ENCODE data around the gene SLC38A7. TPM values are rescaled to one million over a fixed set of nuclear protein-coding genes. Genes with fewer than 3 reads are reported as not detected.
A peak's percentile ranks its signal among the peaks of the same experiment; 100 is the strongest.
"Not testable (repeated sequence)": the region's sequence is repeated elsewhere in the genome, so short reads cannot be mapped to it uniquely, and the experiment has no call there.

SLC38A7 gene
- total RNA-seq: 26.9 TPM
- long read RNA-seq, full-length matches to known transcripts: 39 of 61 reads
- long read RNA-seq, partial matches to known transcripts: 9 of 61 reads
- long read RNA-seq, other reads (novel, unspliced or antisense): 13 of 61 reads

- DNase-seq (ENCODE audit: low spot score): peak; percentile 92
- intact Hi-C loops (cut with DNase I): loop anchor here (1.0 kb wide), 1 partner anchor 49 kb away; no protein-coding TSS in a partner anchor
Observed at GRCh38 chr16:58684354-58685083, at the start of gene SLC38A7. Gene SLC38A7, minus strand, starts transcription at chr16:58684770. Its CDS starts 4,644 bp downstream, at chr16:58680126.

GRCh38 chr16:58733671-58734458 lies 49.3 kb upstream of the SLC38A7 start, which contains the start of gene GOT2:
Gene GOT2, minus strand, starts transcription at chr16:58734316. Its CDS starts 88 bp downstream, at chr16:58734228.
- intact Hi-C loops (cut with DNase I): loop anchor here (1.0 to 10.0 kb wide), 2 partner anchors 50 to 389 kb away; partner anchors contain the start of gene SLC38A7
- DNase-seq (ENCODE audit: low spot score): peak; percentile 94

- intact Hi-C loops (cut with DNase I): loop anchor here (1.0 to 10.0 kb wide), 2 partner anchors 49 to 388 kb away; partner anchors contain the start of gene SLC38A7
- no peak for DNase-seq (ENCODE audit: low spot score)
Observed at GRCh38 chr16:58733248-58733670, 48.7 kb upstream of the SLC38A7 start.

- DNase-seq (ENCODE audit: low spot score): no peak
- intact Hi-C loops (cut with DNase I): loop anchor here (1.0 to 10.0 kb wide), 2 partner anchors 48 to 388 kb away; partner anchors contain the start of gene SLC38A7
Observed at GRCh38 chr16:58732545-58733247, 48.1 kb upstream of the SLC38A7 start.

GRCh38 chr16:58730724-58731370 lies 46.3 kb upstream of the SLC38A7 start:
- intact Hi-C loops (cut with DNase I): loop anchor here (10.0 kb wide), 1 partner anchor 386 kb away; no protein-coding TSS in a partner anchor
- DNase-seq (ENCODE audit: low spot score): no peak

GRCh38 chr16:58727796-58728568 lies 43.4 kb upstream of the SLC38A7 start:
- intact Hi-C loops (cut with DNase I): no loop called here
- no peak for DNase-seq (ENCODE audit: low spot score)

GRCh38 chr16:58727028-58727781 lies 42.6 kb upstream of the SLC38A7 start:
- intact Hi-C loops (cut with DNase I): no loop called here
- no peak for DNase-seq (ENCODE audit: low spot score)

- DNase-seq (ENCODE audit: low spot score): no peak
- intact Hi-C loops (cut with DNase I): no loop called here
Observed at GRCh38 chr16:58723109-58723508, 38.5 kb upstream of the SLC38A7 start.

GRCh38 chr16:58717994-58718393 lies 33.4 kb upstream of the SLC38A7 start:
- intact Hi-C loops (cut with DNase I): no loop called here
- DNase-seq (ENCODE audit: low spot score): no peak

- no peak for DNase-seq (ENCODE audit: low spot score)
- intact Hi-C loops (cut with DNase I): no loop called here
Observed at GRCh38 chr16:58716468-58716867, 31.9 kb upstream of the SLC38A7 start.

- intact Hi-C loops (cut with DNase I): no loop called here
- DNase-seq (ENCODE audit: low spot score): no peak
Observed at GRCh38 chr16:58713742-58714141, 29.2 kb upstream of the SLC38A7 start.

GRCh38 chr16:58709333-58709732 lies 24.8 kb upstream of the SLC38A7 start:
- intact Hi-C loops (cut with DNase I): no loop called here
- DNase-seq (ENCODE audit: low spot score): no peak

GRCh38 chr16:58699151-58699550 lies 14.6 kb upstream of the SLC38A7 start:
- intact Hi-C loops (cut with DNase I): no loop called here
- no peak for DNase-seq (ENCODE audit: low spot score)

GRCh38 chr16:58695368-58695767 lies 10.8 kb upstream of the SLC38A7 start:
- intact Hi-C loops (cut with DNase I): no loop called here
- no peak for DNase-seq (ENCODE audit: low spot score)

- intact Hi-C loops (cut with DNase I): no loop called here
- no peak for DNase-seq (ENCODE audit: low spot score)
Observed at GRCh38 chr16:58692450-58692849, 7.9 kb upstream of the SLC38A7 start.

GRCh38 chr16:58686985-58687706 lies 2.6 kb upstream of the SLC38A7 start:
- intact Hi-C loops (cut with DNase I); DNase-seq (ENCODE audit: low spot score): not testable (repeated sequence)

GRCh38 chr16:58685084-58685449 lies 497 bp upstream of the SLC38A7 start:
- intact Hi-C loops (cut with DNase I): no loop called here
- no peak for DNase-seq (ENCODE audit: low spot score)
